GM13977 (cell line): Measurements from ENCODE around the gene RMRP.

Experiments
- DNase-seq: peaks from one replicate; pipeline ENCODE4 v3.0.0; 2012; ENCODE audit warnings: low spot score
- in situ Hi-C: fragments of 300-500 bp; cut with MboI; formaldehyde crosslinking; loops from one replicate; pipeline ENCODE4 v1.12.0; 2022; ENCODE audit warnings: low sequenced_read_pairs, low pct_unique_long_range_greater_than_20kb, mixed read lengths, inconsistent platforms; ENCODE audit not compliant: unreplicated experiment
- TF ChIP-seq, protein P1 (sequence below): IDR thresholded peaks from 2 replicates; pipeline ENCODE4 v1.5.1; 2012; ENCODE audit warnings: mild to moderate bottlenecking, control low read depth; ENCODE audit not compliant: insufficient read depth; ENCODE audit errors: extremely low read depth, missing control alignments

The RMRP gene

DNA sequence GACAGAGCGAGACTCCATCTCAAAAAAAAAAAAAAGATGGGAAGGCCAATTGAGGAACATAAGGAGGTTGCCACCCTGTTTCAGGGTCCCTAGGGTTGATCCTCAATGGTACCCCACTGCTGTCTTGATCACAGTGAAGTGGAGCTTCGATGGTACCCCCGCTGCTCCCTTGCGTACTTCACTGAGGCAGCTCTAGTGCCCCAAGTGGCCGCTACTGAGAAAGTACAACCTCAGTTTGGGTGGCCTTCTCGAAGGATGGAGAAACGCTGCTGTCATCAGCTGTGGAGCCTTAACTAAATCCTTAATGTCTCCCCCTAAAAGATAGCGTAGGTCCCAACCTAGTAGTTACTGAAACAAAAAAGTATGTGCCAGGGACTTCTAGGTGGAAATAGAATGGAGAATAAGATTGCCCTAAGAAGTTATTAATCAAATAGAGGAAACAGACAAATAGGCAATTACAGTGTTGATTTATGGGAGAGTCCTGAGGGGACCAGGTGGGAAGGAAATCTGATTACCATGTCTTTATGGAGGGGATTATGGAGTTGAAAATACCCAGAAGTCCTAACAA is 46.5 kb downstream of the RMRP start:
- TF ChIP-seq, protein P1, sequence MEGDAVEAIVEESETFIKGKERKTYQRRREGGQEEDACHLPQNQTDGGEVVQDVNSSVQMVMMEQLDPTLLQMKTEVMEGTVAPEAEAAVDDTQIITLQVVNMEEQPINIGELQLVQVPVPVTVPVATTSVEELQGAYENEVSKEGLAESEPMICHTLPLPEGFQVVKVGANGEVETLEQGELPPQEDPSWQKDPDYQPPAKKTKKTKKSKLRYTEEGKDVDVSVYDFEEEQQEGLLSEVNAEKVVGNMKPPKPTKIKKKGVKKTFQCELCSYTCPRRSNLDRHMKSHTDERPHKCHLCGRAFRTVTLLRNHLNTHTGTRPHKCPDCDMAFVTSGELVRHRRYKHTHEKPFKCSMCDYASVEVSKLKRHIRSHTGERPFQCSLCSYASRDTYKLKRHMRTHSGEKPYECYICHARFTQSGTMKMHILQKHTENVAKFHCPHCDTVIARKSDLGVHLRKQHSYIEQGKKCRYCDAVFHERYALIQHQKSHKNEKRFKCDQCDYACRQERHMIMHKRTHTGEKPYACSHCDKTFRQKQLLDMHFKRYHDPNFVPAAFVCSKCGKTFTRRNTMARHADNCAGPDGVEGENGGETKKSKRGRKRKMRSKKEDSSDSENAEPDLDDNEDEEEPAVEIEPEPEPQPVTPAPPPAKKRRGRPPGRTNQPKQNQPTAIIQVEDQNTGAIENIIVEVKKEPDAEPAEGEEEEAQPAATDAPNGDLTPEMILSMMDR, result peak; percentile 71
- peak; percentile 74 for DNase-seq
- in situ Hi-C loops, result no loop called here

DNA sequence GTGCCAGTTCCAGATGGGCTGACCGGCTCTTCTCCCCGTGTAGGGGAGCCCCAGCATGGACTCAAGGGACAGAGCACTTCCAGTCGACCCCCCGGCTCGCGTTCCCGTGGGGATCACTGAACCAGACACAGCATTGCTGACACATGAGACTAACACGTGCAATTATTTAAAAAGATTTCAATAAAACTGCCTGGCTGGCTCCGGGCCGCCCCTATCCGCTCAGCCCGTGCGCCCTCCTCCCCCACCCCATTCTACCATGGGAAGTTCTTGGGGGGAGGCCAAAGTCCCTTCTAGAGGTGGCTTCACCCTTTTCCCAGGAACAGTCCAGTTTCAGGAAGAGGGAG is 48.0 kb downstream of the RMRP start:
- TF ChIP-seq, protein P1, result no peak
- DNase-seq, result no peak
- in situ Hi-C loops, result no loop called here

DNA sequence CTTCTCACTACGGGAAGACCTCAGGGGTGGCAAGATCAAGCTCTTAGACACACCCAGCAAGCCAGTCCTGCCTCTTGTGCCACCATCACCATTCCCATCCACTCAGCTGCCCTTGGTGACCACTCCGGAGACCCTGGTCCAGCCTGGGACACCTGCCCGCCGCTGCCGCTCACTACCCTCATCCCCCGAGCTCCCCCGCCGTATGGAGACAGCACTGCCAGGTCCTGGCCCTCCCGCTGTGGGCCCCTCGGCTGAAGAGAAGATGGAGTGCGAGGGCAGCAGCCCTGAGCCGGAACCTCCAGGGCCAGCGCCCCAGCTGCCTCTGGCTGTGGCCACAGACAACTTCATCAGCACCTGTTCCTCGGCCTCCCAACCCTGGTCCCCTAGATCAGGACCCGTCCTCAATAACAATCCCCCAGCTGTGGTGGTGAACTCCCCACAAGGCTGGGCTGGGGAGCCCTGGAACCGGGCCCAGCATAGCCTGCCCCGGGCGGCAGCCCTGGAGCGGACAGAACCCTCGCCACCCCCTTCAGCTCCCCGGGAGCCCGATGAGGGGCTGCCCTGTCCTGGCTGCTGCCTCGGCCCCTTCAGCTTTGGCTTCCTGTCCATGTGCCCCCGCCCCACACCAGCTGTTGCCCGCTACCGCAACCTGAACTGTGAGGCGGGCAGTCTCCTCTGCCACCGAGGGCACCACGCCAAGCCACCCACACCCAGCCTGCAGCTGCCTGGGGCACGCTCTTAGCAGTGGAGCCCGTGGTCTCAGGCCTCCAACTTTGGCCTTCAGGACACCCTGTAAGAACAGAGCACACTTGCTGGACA is 48.6 kb downstream of the RMRP start:
- DNase-seq, result no peak
- TF ChIP-seq, protein P1, result no peak
- in situ Hi-C loops, result no loop called here

DNA sequence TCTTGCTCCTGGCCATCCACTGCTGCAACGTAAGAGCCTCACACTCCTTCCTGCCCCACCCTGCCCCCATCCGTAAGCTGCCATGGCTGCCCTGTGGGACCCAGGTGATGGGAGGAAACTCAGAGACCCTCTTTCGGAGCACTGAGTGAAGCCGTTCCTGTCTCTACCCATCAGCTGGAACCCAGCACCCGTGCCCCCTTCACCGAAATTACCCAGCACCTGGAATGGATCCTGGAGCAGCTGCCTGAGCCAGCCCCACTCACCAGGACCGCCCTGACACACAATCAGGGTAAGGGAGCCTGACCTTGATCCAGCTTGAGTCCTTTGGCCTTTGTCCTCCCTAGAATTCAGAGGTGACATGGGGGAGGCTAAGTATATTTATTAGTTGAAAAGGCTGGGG is 49.6 kb downstream of the RMRP start:
- TF ChIP-seq, protein P1, result no peak
- in situ Hi-C loops, result no loop called here
- no peak for DNase-seq
